HG02759 (cell line): Measurements from ENCODE around the gene LEUTX.
A peak's percentile ranks its signal among the peaks of the same experiment; 100 is the strongest.

Experiments
- ATAC-seq: cut with Tn5 transposase; IDR thresholded peaks from one replicate; pipeline ENCODE4 v1.9.1; 2021; ENCODE audit warnings: mild to moderate bottlenecking, moderate library complexity; ENCODE audit not compliant: unreplicated experiment

LEUTX gene

DNA sequence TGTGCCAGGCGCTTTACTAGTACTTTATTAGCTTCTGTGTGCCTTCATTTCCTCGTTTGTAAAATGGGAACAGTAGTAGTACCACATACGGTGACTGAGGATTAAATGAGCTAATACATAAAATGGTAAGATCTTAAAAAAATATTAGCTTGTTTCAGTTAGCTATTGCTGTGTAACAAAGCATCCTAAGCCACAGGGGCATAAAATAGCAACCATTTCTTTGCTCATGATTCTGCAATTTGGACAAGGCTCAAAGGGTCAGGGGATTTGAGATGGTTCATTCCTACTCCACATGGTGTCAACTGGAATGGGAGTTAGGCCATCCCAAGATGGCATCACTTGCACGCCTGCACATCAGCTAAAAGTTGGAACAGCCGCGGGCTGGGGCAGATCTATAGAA is 42.0 kb downstream of the LEUTX start:
- no peak for ATAC-seq

DNA sequence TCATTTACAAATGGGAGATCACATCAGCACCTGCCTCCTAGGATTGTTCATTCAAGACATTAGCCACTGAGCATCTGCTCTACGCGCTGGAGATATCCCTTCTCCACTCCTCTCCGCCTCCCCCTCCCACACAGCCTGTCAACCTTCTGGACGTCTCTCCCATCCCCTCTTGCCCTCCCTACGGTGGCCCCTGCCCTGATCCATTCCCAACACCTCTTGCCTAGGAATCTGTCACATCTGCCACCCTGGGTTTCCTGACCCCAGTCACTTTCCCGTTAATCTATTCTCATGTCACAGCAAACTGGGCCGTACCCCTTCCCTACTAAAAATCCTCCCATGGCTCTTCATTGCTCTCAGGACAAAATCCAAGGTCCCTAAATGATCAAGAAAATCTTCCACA is 45.0 kb downstream of the LEUTX start:
- ATAC-seq, result no peak

DNA sequence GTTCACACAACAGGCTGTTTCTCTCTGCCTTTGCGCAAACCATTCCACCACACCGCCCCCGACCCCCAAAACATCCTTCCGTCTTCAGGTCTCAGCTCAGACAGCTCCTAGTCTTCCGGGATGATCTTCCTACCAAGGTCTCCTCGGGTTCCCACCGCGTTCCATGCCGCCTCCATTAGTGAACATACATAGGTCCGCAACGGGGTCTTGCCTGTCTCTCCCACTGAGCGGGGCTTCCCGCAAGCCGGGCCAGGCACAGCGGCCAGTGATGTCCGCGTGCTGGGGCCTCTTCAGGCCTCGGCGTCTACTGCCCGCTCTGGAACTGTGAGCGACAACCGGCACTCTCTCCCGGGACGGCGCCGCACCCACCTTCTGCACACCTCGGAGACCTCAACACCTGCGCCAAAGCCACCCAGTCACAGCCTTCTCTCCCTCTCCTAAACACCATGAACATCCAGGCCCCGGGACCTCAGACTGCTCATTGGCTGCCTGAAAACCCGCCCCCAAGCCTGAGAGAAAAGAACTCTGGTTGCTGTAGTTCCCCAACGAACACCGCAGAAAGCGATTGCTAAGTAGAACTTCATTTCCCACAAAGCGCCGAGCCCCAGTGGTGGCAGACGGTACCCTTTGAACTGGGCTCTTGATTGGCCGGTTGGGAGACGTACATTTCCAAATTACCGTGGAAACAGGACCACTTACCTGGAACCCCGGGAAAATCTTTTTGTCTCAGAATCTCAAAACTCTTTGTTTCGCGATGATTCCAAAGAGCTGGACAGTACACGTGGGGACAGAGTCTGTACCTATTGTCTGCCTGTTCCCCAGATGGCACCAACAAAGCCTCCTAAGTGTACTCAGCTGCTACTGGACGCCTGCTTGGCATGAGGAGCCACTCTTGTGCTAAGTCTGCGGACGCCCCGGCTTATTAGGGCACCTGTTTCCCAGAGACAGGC is 45.8 kb downstream of the LEUTX start:
- peak; percentile 87 for ATAC-seq

DNA sequence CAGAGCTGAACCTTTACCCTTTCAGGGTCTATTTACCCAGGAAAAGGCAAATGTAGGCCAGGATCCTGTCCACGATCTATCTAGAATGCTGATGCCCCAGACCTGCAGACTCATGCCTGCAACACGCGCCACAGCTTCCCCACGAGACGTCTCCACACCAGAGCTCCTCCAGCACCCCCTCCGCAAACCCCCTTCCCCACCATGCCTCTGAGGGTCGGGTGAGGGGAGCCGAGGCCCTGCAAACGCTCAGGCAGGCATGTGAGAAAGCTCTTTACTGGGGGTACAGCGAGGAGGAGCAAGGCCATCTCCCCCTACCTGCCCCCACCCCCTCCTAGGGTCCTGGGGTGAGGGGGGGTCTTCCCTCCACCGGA is 46.4 kb downstream of the LEUTX start:
- ATAC-seq, result no peak

DNA sequence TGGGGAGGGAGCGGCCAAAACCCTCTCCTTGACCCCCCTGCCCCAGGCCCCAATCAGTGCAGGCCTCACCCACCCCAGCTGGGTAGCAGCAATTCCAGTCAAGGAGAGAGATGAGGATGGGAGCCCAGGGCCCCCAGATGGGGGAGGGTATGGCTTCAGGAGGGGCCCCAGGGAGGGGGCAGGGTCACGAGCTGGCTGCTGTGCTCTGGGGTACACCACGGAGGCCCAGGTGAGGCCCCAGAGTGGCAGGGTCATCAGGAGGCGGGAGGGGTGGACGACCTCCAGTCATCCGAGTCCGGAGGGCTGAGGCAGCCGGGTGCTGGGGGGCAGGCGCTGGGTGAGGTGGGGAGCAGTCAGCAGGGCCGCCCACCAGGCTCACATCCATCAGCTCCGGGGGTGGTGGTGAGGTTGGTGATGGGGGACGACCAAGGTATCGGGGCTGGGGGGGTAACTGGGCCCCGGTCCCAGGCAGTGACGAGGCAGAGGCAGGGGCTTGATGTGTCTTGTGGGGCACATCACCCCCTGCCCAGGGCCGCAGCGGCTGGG is 47.0 kb downstream of the LEUTX start:
- no peak for ATAC-seq

DNA sequence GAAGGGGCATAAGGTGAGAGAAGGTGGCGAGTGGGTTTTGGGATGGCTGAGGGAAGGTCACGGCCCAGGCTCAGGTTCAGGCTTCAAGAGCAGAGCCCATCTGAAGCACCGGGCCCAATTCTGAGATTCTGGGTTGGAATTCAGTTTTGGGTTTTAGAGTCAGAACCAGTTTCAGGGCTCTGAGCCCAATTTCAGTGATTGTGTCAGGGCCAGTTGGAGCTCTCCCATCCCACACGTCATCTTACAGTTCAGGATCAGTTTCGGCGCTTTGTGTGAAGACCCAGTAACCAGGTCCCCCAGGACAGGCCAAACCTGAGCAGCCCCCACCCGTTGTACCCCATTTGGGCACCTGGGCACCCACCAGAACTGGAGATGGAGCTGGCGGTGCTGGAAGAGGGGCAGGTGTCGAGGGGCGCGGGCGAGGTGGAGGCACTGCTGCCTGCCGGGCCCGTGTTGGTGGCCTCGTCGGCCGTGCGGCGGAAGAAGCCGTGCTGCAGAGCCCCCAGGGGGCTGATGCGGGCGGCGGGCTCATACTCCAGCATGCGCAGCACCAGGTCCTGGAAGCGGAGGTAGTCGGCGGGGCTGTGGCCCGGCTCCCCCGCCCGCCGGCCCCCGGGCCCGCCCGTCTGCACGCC is 47.8 kb downstream of the LEUTX start:
- no peak for ATAC-seq

DNA sequence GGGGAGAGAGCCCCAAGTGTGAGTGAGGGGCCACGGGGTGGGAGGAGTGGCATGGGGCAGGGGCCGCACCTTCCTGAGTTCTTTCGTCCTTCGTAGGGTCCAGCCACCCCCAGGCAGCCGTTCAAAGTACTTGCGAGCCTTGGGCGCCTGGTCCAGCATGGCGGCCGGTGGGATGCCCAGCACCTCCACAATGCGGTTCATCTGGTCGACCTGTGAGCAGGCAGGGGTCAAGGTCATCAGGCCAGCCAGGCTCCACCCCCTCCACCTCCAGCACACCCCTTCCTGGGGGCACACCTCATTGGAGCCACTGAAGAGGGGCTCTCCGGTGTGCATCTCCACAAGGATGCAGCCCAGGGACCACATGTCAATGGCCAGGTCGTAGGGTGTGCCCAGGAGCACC is 48.6 kb downstream of the LEUTX start:
- ATAC-seq, result no peak

DNA sequence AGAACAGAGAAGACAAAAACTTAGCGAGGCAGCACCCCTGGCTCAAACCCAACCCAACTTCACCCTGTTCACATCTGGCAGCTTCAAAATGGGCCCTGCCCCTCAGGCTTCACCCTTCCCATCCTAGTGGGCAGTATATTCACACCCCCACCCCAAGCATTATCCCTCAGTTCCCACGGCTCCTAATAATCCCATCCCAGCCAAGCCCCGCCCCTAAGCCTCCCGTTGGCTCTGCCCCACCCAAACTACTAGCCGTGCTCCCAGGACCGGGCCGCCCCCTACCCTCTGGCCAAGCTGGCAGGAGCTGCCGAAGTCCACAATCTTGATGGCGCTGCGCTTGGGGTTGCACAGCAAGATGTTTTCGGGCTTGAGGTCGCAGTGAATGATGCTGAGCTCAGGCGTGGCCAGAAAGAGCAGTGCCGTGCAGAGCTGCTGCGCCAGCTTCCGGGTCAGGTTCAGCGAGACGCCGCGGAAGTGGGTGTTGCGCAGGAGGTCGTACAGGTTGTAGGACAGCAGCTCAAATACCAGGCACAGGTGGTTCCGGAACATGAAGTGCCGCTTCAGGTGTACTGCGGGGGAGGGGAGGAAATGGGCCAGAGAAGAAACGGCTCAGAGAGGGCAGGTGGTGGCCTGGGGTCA is 49.5 kb downstream of the LEUTX start:
- no peak for ATAC-seq

DNA sequence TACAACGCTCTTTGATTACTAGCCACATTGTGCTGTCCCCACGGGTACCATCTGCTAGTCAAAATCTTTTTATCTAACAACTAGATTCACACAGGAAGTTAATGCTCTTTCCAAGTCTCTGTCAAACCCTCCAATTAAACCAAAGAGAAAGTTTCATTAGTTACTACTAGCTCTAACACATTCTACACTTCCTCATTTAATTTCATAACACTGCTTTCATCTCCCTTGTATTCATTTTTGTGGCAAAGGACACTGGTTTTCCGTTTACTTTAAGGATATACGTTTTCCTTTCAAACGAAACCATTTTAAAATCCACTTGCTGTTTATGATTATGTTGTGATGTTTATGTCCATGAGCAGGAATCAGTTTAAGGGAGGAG is 50.0 kb downstream of the LEUTX start:
- no peak for ATAC-seq

DNA sequence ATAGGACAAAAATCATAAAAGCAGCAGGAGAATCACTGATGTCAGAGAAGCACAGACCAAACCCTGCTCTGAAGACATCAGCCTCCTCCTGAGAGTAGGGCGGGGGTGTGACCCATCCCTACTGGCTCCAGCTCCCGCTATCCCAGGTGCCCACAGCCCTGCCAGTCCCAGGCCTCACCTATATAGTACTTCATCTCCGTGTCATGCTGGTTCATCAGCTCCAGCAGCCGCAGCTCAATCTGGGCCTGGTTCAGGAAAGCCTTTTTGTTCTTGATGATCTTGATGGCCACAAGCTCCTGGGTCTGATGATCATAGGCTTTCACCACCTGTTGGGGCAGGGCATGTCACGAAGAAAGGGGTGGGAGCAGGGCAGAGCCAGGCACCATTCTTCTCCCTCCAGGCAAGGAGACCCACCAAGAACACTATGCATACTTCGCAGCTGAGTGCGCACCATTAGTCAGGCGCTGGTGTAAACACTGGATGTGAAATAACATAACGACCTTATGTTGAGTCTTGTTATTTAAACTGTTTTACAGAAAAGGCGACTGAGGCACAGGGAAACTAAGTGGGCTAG is 51.1 kb downstream of the LEUTX start:
- ATAC-seq, result no peak

DNA sequence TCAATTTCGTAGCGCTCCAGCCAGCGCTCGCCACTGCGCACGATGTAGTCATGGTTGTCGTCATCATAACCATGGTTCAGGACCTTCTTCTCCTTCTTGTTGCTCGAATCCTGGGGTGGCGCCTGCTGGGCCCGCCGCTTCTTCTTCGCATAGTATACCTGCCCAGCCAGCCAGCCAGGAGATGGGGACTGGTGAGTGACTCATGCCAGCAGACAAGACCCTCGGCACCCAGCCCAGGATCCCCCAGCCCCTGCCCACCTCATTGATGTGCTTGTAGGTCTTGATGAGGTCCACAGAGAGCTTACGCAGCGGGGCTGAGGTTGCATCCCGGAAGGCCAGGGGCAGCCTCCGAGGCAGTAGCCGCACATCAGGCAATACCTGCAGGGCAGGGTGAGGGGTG is 51.8 kb downstream of the LEUTX start:
- no peak for ATAC-seq

DNA sequence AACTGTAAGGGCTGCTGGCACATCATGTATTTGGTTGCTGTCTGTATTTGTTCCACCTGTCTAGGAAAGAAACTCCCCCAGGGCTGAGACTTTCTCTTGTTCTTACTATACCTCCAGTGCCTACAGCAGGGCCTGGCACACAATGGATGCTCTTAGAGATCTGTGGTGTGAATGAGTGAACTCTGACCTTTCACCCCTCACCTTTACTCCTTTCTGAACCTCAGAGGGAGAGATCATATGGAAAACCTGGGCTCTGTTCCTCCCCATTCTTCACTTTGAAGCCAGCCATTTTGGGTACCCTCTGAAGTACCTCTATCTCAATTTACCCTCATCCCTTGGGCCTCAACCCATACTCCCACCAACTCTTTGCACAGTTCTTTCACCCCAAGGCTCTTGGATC is 52.2 kb downstream of the LEUTX start:
- no peak for ATAC-seq

DNA sequence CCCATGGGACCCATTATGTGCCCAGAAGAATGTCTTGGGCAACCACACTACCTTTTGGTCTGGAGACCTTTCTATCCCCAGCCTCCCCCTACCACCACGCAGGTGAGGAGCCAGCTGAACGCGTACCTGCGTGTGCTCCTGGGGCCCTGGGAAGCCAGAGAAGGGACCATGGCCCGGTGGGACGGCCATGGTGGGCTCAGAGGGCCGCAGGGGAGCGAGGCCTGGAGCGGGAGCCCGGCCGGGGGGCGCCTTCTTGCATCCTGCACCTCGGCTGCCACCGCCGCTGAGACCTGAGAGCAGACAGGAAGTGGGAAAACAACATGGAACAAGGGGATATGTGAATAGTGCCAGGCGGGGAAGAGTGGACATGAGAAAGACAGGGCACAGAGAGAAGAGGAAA is 53.0 kb downstream of the LEUTX start:
- ATAC-seq, result no peak

DNA sequence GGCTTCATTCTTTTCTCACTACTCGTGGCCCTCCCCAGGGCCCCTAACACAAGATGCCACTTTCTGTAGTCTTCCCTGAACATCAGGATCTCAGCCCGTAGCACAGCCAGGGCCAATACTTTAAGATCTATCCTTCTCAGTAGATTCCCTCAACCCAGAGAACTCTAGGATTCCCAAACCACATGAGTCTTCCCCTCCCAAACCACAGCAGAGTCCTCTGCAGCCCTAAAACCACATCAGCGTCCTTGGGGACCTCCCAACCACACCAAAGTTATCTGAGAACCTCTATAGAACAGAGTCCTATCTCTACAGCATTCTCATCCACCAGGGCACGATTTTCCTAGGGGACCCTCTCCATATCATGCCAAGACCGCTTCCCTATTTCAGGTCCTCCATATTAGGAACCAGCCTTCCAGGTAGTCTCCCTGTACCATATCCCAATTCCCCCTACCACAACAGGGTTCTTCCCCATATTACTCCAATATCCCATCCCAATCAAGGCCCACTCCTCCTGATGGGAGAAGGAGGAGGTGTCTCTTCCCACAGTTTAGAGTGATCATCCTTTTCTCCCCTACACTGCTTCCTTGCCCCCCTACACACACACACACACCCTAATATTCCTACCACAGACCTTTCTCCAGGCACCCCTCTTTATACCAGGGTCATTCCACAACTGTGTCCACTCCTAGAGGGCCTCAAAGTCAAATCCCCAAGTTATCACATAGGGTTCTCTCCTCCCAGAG is 53.9 kb downstream of the LEUTX start:
- no peak for ATAC-seq

DNA sequence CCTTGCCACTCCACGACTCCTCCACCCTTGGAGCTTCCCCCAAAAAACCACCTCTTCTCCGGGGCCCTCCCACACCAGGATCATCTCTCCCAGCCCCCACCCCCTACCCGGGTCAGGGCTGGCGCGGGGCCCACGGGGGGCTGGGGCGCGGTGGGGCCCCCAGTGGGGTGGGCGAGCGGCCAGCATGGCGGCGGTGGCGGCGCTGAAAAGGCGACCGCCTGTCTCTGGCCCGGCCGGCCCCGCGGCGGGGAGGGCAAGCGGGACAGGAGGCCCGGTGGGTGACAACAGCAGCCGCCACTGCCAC is 54.5 kb downstream of the LEUTX start:
- ATAC-seq, result no peak

DNA sequence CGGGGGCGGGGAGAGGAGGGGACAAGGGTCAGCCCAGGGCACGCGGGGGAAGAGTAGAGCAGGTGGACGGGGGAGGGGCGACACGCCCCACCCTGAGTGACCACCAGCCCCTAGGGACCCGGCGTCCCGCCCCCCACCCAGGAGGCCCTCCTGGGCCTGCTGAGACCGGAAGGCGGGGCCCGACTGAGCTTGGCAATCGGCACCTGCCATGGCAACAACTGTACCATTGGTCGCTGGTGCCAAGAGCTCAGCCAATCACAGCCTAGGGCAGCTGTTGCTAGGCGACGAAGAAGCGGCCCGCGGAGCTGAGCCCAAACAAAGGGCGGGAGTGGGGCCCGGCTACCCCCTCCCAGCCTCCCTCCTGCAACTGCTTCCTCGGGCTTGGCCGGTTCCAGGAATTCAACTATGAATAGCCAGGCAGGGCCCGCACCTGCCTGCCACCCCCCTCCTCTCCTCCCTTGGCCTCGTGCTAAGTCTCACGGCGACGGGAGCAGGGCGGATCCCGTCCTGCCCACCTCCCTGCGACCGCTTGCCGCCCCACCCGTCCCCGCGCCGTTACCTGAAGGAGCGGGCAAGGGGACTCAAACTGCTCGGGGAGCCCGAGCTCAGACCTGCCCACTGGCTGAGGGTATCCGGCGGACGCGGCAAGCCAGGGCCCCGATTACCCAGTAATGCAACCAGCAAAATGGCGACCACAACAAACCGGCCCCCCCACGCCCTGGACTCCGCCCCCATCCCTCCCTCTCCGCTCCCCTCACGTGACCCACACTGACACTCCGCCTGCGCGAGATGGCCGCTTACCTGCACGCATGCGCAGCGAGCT is 55.0 kb downstream of the LEUTX start, which contains the start of gene DYRK1B:
Gene DYRK1B (minus strand): TSS at position 699 of the 823 bp plus-strand sequence. CDS start 2,295 bp downstream, outside the sequence.
- ATAC-seq, result peak; percentile 88

DNA sequence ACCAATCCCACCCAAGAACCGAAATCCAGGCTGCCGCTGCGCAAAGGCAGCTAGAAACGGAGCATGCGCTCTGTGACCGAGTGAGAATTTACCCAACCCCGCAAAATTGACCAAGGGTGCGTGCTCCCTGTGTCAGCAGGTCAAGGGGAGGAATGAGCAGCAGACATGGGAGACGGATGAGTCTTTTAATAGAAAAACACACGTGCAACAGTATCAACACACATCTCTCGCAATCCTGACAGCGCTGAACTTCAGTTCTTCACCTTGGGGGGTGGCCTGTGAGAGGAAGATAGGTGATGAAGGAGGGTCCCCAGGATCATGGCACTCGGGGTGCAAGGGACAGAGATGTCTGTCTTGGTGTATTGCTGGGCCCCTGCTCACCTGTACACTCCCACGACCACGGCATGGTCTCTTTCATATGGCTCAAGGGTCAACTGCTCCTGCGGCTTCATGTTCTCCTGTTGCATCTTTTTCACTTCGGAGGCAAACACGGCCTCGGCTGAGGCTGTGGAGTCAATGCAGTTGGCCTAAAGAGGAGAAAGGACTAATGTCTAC is 55.7 kb downstream of the LEUTX start:
- ATAC-seq, result no peak
